ENCODE data around the gene APOBEC2.

The APOBEC2 gene

DNA sequence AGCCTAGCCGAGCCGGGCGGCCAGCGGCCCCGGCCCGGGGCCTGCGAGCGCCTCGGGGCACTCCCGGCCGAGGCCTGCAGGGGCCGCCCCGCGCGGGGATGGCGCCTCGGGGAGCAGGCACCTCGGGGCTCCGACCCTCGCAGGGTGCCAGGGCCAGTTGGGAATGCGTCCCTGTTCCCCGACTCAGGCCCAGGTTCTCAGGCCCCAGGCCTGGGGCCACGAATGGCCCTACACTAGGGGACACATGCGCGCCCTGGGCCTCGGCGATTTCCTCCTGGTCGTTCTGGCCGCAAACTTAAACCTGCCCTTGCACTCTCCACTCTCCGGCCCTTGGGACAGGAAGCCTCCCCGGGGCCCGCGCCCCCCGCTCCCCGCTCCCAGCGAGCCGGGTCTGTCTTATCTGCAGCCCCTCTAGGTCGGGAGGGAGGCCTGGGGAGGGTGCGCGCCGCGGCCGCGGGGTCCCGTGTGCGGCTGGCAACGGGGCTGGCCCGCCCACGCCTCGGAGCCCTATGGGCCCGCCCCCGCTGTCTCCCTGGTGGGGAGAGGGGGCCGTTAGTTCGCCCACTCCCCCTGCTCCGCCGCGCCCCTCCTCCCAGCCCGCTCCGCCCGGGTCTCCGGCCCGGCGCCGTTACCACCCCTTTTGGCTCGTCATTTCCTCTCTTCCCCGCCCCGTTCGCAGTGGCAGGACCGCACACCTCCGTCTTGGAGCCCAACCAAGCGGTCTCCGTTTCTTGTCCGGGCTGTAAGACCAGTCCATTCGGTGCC is 20.4 kb downstream of the APOBEC2 start:
- Histone ChIP-seq H3K4me3 (ENCODE audit: insufficient read length, low read depth) (peak overlapping the region; percentile 97), H3K9ac (ENCODE audit: insufficient read length, low read depth) (peak overlapping the region; percentile 99), H3K9me3 (ENCODE audit: insufficient read depth, low read length) (no peaks in the 10 kb centered on the region), H3K27me3 (ENCODE audit: insufficient read depth, insufficient read length) (no peaks in the 10 kb centered on the region), H3K36me3 (ENCODE audit: insufficient read depth, insufficient read length, low read length) (peaks cover 28% of the 10 kb centered on the region), H3K4me1 (ENCODE audit: insufficient read depth, insufficient read length) (no peaks in the 10 kb centered on the region)
- TF ChIP-seq SUZ12 (IDR thresholded peaks at IDR 0.05; ENCODE audit: extremely low read depth, insufficient read depth, insufficient read length), result no peak
- TF ChIP-seq ZNF274 (IDR thresholded peaks at IDR 0.05; ENCODE audit: low read depth, low read length), result no peak
- no peak for TF ChIP-seq YY1 (IDR thresholded peaks at IDR 0.05; ENCODE audit: insufficient read depth, insufficient read length)
- DNase-seq (ENCODE audit: low read depth, low spot score), result peak; percentile 47

DNA sequence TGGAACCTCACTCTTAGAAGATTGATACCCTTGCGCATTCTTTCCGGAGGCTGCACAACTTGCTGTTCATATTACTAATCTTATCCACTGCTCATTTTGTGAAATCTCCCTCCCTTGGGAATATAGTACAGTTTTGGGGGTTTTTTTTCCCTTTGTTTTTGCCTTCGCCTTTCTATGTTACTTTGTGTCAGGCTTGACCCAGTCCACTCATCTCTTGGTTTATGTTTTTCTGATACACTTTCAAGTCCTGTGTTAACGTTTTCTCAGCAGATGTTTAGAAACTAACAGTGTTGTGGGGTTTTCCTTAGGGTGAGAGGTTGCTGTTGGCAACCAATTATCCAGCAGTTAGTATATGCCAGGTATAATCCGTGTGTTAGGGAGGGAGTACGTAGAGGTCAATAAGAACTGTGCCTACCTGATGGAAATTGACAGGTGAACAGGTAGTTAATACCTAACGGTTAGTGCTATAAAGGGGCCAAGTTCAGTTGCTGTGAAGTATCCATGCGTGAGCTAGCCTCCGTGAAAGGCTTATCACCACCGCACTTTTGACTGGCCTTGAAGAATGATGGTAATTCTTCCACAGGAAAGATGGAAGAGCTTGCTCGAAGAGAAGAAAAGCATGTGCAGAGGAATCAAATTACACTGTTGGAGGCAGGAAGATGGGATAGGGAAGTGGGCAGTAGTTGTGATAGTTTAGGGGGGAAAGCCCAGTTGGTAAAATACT is 21.1 kb downstream of the APOBEC2 start:
- Histone ChIP-seq H3K4me3 (ENCODE audit: insufficient read length, low read depth) (peak overlapping the region; percentile 97), H3K9ac (ENCODE audit: insufficient read length, low read depth) (peak overlapping the region; percentile 99), H3K36me3 (ENCODE audit: insufficient read depth, insufficient read length, low read length) (peaks cover 26% of the 10 kb centered on the region), H3K27me3 (ENCODE audit: insufficient read depth, insufficient read length) (no peaks in the 10 kb centered on the region), H3K9me3 (ENCODE audit: insufficient read depth, low read length) (no peaks in the 10 kb centered on the region), H3K4me1 (ENCODE audit: insufficient read depth, insufficient read length) (no peaks in the 10 kb centered on the region)
- no peak for TF ChIP-seq ZNF274 (IDR thresholded peaks at IDR 0.05; ENCODE audit: low read depth, low read length)
- DNase-seq (ENCODE audit: low read depth, low spot score), result no peak

DNA sequence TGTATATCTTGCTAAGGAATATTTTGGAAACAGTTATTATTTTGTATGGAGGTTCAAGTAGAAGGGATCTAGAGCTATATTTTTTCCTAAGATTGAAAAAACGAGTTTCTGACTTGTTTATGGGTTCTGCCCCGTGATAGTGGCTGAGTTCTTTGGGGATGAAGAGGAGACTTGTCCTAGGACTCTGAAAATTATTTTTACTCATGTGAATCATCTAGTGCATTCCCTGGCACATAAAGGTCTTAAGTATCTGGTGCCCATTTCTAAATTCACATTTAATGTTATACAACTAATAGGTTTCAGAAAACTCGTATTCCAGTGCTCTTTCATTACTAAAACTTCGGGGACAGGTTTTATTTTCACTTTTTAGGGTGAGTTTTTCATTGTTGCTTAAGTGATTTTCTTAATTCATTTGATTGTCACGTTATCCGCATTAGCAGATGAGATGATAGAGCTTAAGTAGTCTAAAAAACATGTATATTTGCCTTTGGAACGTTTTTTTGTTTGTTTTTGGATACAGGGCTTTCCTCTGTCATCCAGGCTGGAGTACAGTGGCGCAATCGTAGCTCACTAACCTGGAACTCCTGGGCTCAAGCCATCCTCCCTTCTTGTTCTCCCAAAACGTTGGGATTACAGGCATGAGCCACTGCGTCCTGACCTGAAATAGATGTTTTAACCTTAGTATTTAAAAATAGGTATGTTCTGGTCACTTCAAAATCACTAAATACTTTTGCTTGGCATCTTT is 21.9 kb downstream of the APOBEC2 start:
- no peak for DNase-seq (ENCODE audit: low read depth, low spot score)

DNA sequence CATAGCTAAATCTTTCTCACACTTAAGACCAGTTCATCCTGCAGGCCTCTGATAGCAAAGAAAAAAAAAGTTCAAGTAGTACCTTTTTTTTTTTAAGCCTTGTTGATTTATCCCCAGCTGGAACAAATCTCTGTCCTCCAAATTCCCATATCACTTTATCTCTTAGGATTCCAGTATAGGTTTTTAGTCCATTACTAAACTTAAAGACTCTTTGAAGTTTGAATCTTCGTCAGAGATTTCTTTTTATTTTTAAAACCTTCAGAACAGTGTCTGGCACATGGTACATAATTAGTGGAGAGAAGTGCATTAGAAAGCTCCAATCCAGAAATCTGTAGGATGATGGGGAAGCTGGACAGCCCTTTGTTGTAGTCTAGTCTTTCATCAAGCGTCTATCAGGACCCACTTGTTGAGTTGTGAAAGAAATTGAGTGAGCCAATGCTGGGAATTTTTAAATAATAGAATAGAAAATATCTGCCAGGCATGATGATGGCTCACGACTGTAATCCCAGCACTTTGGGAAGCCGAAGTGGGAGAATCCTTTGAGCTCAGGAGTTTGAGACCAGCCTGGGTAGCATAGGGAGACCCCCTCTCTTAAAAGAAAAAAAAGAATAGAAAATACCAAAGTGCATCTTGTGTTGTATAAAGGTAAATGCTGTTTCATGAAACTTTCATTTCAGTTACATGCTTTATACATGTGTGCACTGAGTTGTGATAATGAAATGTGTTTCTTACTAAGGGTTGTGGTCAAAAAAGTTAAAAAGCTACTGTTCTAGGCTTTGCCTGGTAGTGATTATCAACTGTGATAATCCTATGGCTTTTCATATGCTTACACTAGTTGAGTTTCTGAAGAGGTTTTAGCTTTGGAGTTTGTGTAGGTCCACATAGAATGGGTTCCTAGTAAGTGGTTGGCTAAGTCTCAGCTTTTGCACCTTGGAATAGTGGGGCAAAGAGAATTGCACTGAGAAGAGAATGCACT is 22.9 kb downstream of the APOBEC2 start:
- H3K9me3 ChIP-seq (ENCODE audit: insufficient read depth, low read length), result no peaks in the 10 kb centered on the region
- DNase-seq (ENCODE audit: low read depth, low spot score), result no peak
- no peak for TF ChIP-seq SUZ12 (IDR thresholded peaks at IDR 0.05; ENCODE audit: extremely low read depth, insufficient read depth, insufficient read length)
- TF ChIP-seq ZNF274 (IDR thresholded peaks at IDR 0.05; ENCODE audit: low read depth, low read length), result no peak
- TF ChIP-seq YY1 (IDR thresholded peaks at IDR 0.05; ENCODE audit: insufficient read depth, insufficient read length), result no peak
- H3K4me1 ChIP-seq (ENCODE audit: insufficient read depth, insufficient read length), result no peaks in the 10 kb centered on the region
- H3K9ac ChIP-seq (ENCODE audit: insufficient read length, low read depth), result no peak overlapping the region
- H3K36me3 ChIP-seq (ENCODE audit: insufficient read depth, insufficient read length, low read length), result peaks cover 38% of the 10 kb centered on the region
- H3K4me3 ChIP-seq (ENCODE audit: insufficient read length, low read depth), result no peak overlapping the region
- H3K27me3 ChIP-seq (ENCODE audit: insufficient read depth, insufficient read length), result no peaks in the 10 kb centered on the region

More for the DNA sequence above, 21.9 kb downstream of the APOBEC2 start:
- Histone ChIP-seq H3K4me1 (ENCODE audit: insufficient read depth, insufficient read length) (no peaks in the 10 kb centered on the region), H3K4me3 (ENCODE audit: insufficient read length, low read depth) (peak overlapping the region; percentile 97), H3K27me3 (ENCODE audit: insufficient read depth, insufficient read length) (no peaks in the 10 kb centered on the region), H3K9me3 (ENCODE audit: insufficient read depth, low read length) (no peaks in the 10 kb centered on the region), H3K9ac (ENCODE audit: insufficient read length, low read depth) (no peak overlapping the region), H3K36me3 (ENCODE audit: insufficient read depth, insufficient read length, low read length) (peaks cover 27% of the 10 kb centered on the region)
- TF ChIP-seq SUZ12 (IDR thresholded peaks at IDR 0.05; ENCODE audit: extremely low read depth, insufficient read depth, insufficient read length), result no peak

DNA sequence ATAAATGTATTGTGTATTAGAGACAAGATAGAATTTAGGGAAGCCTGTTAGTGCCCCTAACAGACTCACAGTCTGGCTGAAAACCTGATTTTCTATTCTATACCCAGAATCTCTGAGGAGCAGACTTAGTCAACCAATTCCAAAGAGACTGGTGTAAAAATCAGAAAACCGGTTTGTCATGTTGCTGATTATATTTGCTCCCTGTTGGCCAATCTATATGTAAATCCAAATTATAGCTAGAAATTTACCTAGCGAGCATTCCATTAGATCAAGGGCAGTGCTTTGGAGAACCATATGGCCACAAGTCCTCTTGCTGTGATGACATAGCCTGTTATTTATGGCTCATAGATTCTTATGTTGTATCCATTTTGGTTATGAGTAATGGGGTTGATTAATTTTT is 24.5 kb downstream of the APOBEC2 start:
- Histone ChIP-seq H3K27me3 (ENCODE audit: insufficient read depth, insufficient read length) (no peaks in the 10 kb centered on the region), H3K36me3 (ENCODE audit: insufficient read depth, insufficient read length, low read length) (peaks cover 39% of the 10 kb centered on the region), H3K9ac (ENCODE audit: insufficient read length, low read depth) (no peak overlapping the region), H3K4me3 (ENCODE audit: insufficient read length, low read depth) (no peak overlapping the region), H3K9me3 (ENCODE audit: insufficient read depth, low read length) (no peaks in the 10 kb centered on the region), H3K4me1 (ENCODE audit: insufficient read depth, insufficient read length) (no peaks in the 10 kb centered on the region)
- TF ChIP-seq SUZ12 (IDR thresholded peaks at IDR 0.05; ENCODE audit: extremely low read depth, insufficient read depth, insufficient read length) (no peak), YY1 (IDR thresholded peaks at IDR 0.05; ENCODE audit: insufficient read depth, insufficient read length) (no peak), ZNF274 (IDR thresholded peaks at IDR 0.05; ENCODE audit: low read depth, low read length) (no peak)
- no peak for DNase-seq (ENCODE audit: low read depth, low spot score)

DNA sequence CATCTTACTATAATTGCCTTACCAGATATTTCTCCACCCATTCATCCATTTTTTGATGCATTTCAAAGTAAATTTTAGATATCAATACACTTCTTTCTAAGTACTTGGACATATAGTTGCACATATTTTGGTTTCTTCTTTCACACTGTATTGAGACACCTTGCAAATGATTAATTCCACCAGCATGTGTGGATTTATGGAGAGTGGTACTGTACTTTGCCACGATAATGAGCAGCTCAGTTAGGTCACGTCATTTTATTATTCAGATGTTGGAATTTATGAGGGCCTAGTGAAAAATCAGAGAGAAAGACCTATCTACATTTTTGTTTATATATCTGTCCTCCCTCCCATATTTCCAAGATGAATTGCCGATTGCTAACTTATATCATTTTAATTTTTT is 25.1 kb downstream of the APOBEC2 start:
- Histone ChIP-seq H3K9me3 (ENCODE audit: insufficient read depth, low read length) (no peaks in the 10 kb centered on the region), H3K36me3 (ENCODE audit: insufficient read depth, insufficient read length, low read length) (peaks cover 40% of the 10 kb centered on the region)
- TF ChIP-seq SUZ12 (IDR thresholded peaks at IDR 0.05; ENCODE audit: extremely low read depth, insufficient read depth, insufficient read length), result no peak
- no peak for TF ChIP-seq YY1 (IDR thresholded peaks at IDR 0.05; ENCODE audit: insufficient read depth, insufficient read length)

More for the DNA sequence above, 25.1 kb downstream of the APOBEC2 start:
- DNase-seq (ENCODE audit: low read depth, low spot score), result no peak
- no peaks in the 10 kb centered on the region for H3K4me1 ChIP-seq (ENCODE audit: insufficient read depth, insufficient read length)
- no peak overlapping the region for H3K4me3 ChIP-seq (ENCODE audit: insufficient read length, low read depth)
- H3K9ac ChIP-seq (ENCODE audit: insufficient read length, low read depth), result no peak overlapping the region
- no peaks in the 10 kb centered on the region for H3K27me3 ChIP-seq (ENCODE audit: insufficient read depth, insufficient read length)
